Embryonic facial prominence (tissue), 1 donor: ENCODE measurements around the gene SPR.
"Not testable (repeated sequence)": the region's sequence is repeated elsewhere in the genome, so short reads cannot be mapped to it uniquely, and the experiment has no call there.

Source experiments
- DNase-seq: peaks from one replicate; pipeline ENCODE4 v3.0.0-alpha.2; 2016; ENCODE audit errors: extremely low spot score

Gene SPR

GRCh38 chr2:72888438-72889202 lies 1.4 kb downstream of the SPR start:
- no peak for DNase-seq

- DNase-seq, result no peak
Observed at GRCh38 chr2:72889991-72890390, 2.8 kb downstream of the SPR start.

GRCh38 chr2:72891091-72891818 lies 4.0 kb downstream of the SPR start:
- no peak for DNase-seq

GRCh38 chr2:72892506-72893173 lies 5.4 kb downstream of the SPR start:
- DNase-seq, result no peak

- no peak for DNase-seq
Observed at GRCh38 chr2:72893594-72894319, 6.5 kb downstream of the SPR start.

- DNase-seq, result no peak
Observed at GRCh38 chr2:72894514-72894913, 7.3 kb downstream of the SPR start.

- no peak for DNase-seq
Observed at GRCh38 chr2:72895154-72895553, 7.9 kb downstream of the SPR start.

- DNase-seq, result no peak
Observed at GRCh38 chr2:72895759-72896281, 8.6 kb downstream of the SPR start.

GRCh38 chr2:72896446-72896845 lies 9.2 kb downstream of the SPR start:
- no peak for DNase-seq

GRCh38 chr2:72897785-72898584 lies 10.8 kb downstream of the SPR start:
- no peak for DNase-seq

- DNase-seq, result no peak
Observed at GRCh38 chr2:72898585-72898906, 11.3 kb downstream of the SPR start.

GRCh38 chr2:72900191-72900825 lies 13.1 kb downstream of the SPR start:
- DNase-seq, result no peak

- no peak for DNase-seq
Observed at GRCh38 chr2:72901426-72901825, 14.2 kb downstream of the SPR start.

- not testable (repeated sequence) for DNase-seq
Observed at GRCh38 chr2:72907369-72907768, 20.2 kb downstream of the SPR start.

GRCh38 chr2:72908741-72909140 lies 21.5 kb downstream of the SPR start:
- DNase-seq, result no peak

GRCh38 chr2:72911256-72911655 lies 24.0 kb downstream of the SPR start:
- DNase-seq, result no peak

- no peak for DNase-seq
Observed at GRCh38 chr2:72913486-72914205, 26.4 kb downstream of the SPR start.

- no peak for DNase-seq
Observed at GRCh38 chr2:72914206-72914559, 27.0 kb downstream of the SPR start.

GRCh38 chr2:72914589-72915319 lies 27.5 kb downstream of the SPR start:
- DNase-seq, result no peak
